ENCODE measurements around the gene LRRC45.

Gene LRRC45

GRCh38 chr17:82016875-82017459, 6.1 kb upstream of the LRRC45 start:
- DNase-seq (ENCODE audit: insufficient read length, low spot score) (no peak), FAIRE-seq (no peak)
- TF ChIP-seq SPI1 (IDR thresholded peaks at IDR 0.05; ENCODE audit: low read depth, low read length) = no peak
- TF ChIP-seq POU2F2 (IDR thresholded peaks at IDR 0.05; ENCODE audit: low read depth, low read length) = no peak
- no peak for TF ChIP-seq POLR2A (IDR thresholded peaks at IDR 0.05; ENCODE audit: low read depth, low read length)
- no peak for TF ChIP-seq TAF1 (IDR thresholded peaks at IDR 0.05; ENCODE audit: low read depth, low read length)
- no peak for TF ChIP-seq PAX5 (IDR thresholded peaks at IDR 0.05; ENCODE audit: insufficient read depth, low read length, severe bottlenecking)
- no peak for TF ChIP-seq POLR2AphosphoS5 (IDR thresholded peaks at IDR 0.05; ENCODE audit: low read depth, low read length)

DNA sequence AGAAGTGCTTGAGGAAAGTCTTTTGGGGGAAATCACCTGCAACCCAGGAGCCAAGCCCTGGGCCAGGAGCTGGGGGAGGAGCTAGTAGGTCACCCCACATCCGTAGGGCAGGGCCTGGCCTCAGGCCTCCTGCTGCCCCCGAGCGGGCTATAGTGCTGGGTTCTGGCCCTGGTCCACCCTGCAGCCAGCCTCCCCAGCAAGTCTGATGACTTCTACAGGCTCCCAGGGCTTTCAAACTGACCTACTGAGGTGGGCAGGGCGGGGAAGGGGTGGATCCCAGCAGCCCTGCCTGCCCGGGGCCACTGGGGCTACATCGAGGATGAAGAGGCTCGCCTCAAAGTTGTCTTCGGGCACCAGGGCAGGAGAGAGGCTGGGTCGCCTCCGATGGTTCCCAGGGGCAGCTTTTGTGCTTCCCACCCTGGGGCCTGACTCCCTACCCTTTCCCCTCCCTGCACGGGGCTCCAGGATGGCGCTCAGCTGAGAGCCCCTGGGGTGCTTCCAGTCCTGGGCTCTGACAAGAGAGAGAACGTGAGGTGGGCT, 5.4 kb upstream of the LRRC45 start:
- DNase-seq (ENCODE audit: insufficient read length, low spot score) = no peak
- TF ChIP-seq POLR2A (IDR thresholded peaks at IDR 0.05; ENCODE audit: low read depth, low read length) (no peak), POLR2AphosphoS5 (IDR thresholded peaks at IDR 0.05; ENCODE audit: low read depth, low read length) (no peak), PAX5 (IDR thresholded peaks at IDR 0.05; ENCODE audit: insufficient read depth, low read length, severe bottlenecking) (no peak), SPI1 (IDR thresholded peaks at IDR 0.05; ENCODE audit: low read depth, low read length) (no peak), POU2F2 (IDR thresholded peaks at IDR 0.05; ENCODE audit: low read depth, low read length) (no peak), TAF1 (IDR thresholded peaks at IDR 0.05; ENCODE audit: low read depth, low read length) (no peak)
- no peak for FAIRE-seq

DNA sequence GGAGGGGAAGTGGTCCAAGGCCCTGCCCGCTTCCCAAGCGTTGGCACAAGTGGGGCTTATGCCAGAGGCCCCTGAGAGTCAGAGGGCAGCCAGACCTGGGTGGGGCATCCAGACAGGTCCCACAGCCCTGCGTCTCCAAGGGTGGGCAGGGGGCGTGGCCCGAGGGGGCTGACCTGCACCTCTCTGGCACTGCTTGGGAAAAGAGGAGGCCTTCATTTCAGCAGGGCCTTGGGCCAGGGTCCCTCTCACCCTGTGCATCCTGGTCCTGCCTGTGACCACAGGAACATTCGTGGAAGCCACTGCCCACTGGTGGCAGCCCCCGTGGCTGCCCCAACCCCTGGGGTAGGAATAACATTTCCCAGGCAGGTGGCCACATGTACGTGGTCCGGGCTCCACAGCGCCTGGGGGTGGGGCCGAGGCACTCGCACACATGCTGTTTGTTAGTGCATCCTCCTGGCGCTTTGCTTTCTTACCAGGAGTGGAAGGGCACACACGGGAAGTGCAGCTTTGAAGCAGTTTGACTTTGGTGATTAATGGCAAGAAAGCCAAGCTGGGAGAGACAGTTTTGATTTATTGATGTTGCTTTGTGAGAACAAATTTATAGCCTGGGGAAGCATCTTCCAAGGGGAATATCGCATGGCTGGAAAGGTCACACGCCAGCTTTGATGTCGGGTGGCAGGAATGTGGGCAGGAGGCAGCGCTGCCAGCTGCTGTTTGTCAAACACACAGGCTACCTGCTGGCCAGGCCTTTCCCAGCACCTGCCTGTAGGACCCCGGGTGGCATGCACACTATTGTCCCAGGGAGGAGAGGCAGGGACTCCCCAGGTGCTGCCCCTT, 4.7 kb upstream of the LRRC45 start:
- TF ChIP-seq POLR2A (IDR thresholded peaks at IDR 0.05; ENCODE audit: low read depth, low read length) (no peak), POU2F2 (IDR thresholded peaks at IDR 0.05; ENCODE audit: low read depth, low read length) (no peak), SPI1 (IDR thresholded peaks at IDR 0.05; ENCODE audit: low read depth, low read length) (no peak), TAF1 (IDR thresholded peaks at IDR 0.05; ENCODE audit: low read depth, low read length) (no peak)
- FAIRE-seq (no peak), DNase-seq (ENCODE audit: insufficient read length, low spot score) (no peak)

DNA sequence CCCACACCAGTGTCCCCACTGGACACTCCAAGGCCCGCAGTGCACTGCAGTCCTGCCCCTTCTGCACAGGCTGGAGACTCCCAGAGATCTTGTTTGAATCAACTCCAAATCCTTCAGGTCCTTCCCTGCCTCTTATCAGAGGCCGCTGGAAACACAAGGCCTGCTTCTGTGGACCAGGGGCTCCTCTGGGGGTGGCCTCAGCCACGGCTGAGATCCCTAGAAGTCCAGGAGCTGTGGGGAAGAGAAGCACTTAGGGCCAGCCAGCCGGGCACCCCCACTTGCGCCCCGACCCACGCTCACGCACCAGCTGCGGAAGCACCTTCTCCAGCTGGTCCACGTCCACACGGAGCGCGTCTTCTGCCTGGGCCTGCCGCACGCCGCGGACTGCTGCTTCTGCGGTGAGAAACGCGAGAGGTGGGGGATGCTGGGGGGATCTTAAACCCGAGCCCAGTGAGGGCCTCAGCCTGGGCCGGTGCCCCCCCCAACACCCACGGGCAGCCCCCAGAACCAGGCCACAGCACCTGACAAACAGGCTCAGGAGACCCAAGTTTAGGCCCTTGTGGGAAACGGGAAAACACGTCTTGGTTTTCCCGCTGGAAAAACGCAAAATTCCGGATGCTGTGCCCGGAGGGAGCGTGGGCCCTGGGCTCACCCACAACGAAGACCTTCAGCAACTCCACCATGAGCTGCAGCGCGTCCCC, 4.0 kb upstream of the LRRC45 start:
- FAIRE-seq = no peak
- no peak for TF ChIP-seq POU2F2 (IDR thresholded peaks at IDR 0.05; ENCODE audit: low read depth, low read length)
- TF ChIP-seq SPI1 (IDR thresholded peaks at IDR 0.05; ENCODE audit: low read depth, low read length) = no peak
- TF ChIP-seq POLR2A (IDR thresholded peaks at IDR 0.05; ENCODE audit: low read depth, low read length) = no peak
- no peak for TF ChIP-seq POLR2AphosphoS5 (IDR thresholded peaks at IDR 0.05; ENCODE audit: low read depth, low read length)
- TF ChIP-seq TAF1 (IDR thresholded peaks at IDR 0.05; ENCODE audit: low read depth, low read length) = no peak
- TF ChIP-seq PAX5 (IDR thresholded peaks at IDR 0.05; ENCODE audit: insufficient read depth, low read length, severe bottlenecking) = no peak
- no peak for DNase-seq (ENCODE audit: insufficient read length, low spot score)

GRCh38 chr17:82019690-82020571, 3.2 kb upstream of the LRRC45 start:
- peak; percentile 85 for DNase-seq (ENCODE audit: insufficient read length, low spot score)
- TF ChIP-seq PAX5 (IDR thresholded peaks at IDR 0.05; ENCODE audit: insufficient read depth, low read length, severe bottlenecking) (no peak), SPI1 (IDR thresholded peaks at IDR 0.05; ENCODE audit: low read depth, low read length) (no peak), POLR2A (IDR thresholded peaks at IDR 0.05; ENCODE audit: low read depth, low read length) (no peak), POU2F2 (IDR thresholded peaks at IDR 0.05; ENCODE audit: low read depth, low read length) (no peak), TAF1 (IDR thresholded peaks at IDR 0.05; ENCODE audit: low read depth, low read length) (no peak), POLR2AphosphoS5 (IDR thresholded peaks at IDR 0.05; ENCODE audit: low read depth, low read length) (no peak)
- FAIRE-seq = peak; percentile 80

DNA sequence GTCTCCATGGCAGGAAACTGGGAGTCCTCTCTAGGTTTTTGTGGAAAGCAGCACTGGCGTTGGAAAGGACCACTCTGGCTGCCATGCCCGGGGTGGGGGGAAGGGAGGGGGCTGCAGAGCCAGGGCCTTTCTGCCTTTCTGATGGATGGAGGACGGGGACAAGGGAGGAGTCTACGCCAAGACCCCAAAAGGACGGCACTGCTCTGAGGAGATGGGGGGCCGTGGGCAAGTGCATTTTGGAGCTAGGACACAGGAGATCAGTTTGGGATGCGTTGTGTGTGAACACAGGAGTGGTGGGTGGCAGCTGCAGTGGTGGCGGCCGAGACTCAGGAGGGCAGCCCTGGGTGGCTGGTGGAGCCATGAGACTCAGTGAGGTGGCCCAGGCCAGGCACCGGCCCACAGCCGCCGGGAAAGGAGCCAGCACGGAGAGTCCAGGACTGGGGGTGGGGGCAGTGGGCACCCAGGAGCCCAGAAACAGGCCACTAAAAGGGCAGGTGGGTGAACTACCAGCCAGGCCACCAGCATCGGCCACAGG, 2.5 kb upstream of the LRRC45 start:
- FAIRE-seq (no peak), DNase-seq (ENCODE audit: insufficient read length, low spot score) (no peak)
- TF ChIP-seq PAX5 (IDR thresholded peaks at IDR 0.05; ENCODE audit: insufficient read depth, low read length, severe bottlenecking) = no peak
- no peak for TF ChIP-seq SPI1 (IDR thresholded peaks at IDR 0.05; ENCODE audit: low read depth, low read length)
- no peak for TF ChIP-seq POU2F2 (IDR thresholded peaks at IDR 0.05; ENCODE audit: low read depth, low read length)
- TF ChIP-seq TAF1 (IDR thresholded peaks at IDR 0.05; ENCODE audit: low read depth, low read length) = no peak
- TF ChIP-seq POLR2A (IDR thresholded peaks at IDR 0.05; ENCODE audit: low read depth, low read length) = no peak
- no peak for TF ChIP-seq POLR2AphosphoS5 (IDR thresholded peaks at IDR 0.05; ENCODE audit: low read depth, low read length)

DNA sequence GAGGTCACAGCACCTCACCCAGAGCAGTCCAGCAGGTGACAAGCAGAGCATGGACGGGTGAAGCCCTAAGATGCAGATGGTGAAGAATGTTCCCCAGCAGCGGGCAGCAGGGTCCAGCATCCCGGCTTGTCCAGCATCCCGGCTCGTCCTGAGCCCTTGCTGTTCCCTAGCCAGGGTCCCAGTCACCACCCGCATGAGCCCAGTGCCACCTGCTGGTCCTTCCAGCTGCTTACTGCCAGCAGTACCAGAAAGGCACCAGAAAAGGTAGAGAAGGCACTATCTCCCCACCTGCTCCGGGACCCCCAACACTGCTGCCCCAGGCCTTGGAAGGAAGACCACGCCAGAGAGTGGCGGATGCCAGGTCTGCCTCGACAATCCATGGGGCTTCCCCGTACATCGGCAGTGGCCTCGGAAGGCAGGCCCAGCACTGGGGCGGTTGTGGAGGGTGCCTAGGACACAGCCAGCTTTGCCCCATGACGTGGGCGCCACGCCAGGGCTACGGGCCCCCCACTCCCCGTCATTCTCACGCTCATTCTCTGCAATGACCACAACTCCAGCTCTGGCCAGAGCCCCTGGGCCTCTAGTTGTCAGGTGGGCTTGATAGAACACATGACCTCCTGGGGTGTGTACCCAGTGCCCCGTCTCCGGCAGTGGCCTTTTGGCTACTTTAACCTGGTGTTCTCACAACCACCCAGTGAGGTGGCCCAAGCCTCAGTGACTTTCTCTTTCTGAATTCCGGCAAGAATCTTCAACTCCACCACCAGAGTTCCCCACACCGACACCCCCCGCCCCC, 1.8 kb upstream of the LRRC45 start:
- peak; percentile 91 for FAIRE-seq
- DNase-seq (ENCODE audit: insufficient read length, low spot score) = no peak
- no peak for TF ChIP-seq POLR2AphosphoS5 (IDR thresholded peaks at IDR 0.05; ENCODE audit: low read depth, low read length)
- no peak for TF ChIP-seq POU2F2 (IDR thresholded peaks at IDR 0.05; ENCODE audit: low read depth, low read length)
- TF ChIP-seq TAF1 (IDR thresholded peaks at IDR 0.05; ENCODE audit: low read depth, low read length) = no peak
- no peak for TF ChIP-seq PAX5 (IDR thresholded peaks at IDR 0.05; ENCODE audit: insufficient read depth, low read length, severe bottlenecking)
- no peak for TF ChIP-seq POLR2A (IDR thresholded peaks at IDR 0.05; ENCODE audit: low read depth, low read length)
- TF ChIP-seq SPI1 (IDR thresholded peaks at IDR 0.05; ENCODE audit: low read depth, low read length) = no peak
